Stimulated activated effector memory CD8-positive, alpha-beta T cell treated with anti-CD3 and anti-CD28 coated beads, Interleukin-12 subunit alpha, Interleukin-12 subunit beta, amount 100 ng/mL, for 72 hours (primary cell): ENCODE data around the gene PDE7B.
A peak's percentile ranks its signal among the peaks of the same experiment; 100 is the strongest.

ENCODE experiments used
- ATAC-seq: fragments of 150-1000 bp; cut with Tn5 transposase; 2 replicates; pipeline ENCODE4 v1.10.0; 2021
- DNase-seq, 2 donors: peaks; one replicate each; pipeline ENCODE4 v3.0.0; 2021 to 2022; ENCODE audit warnings: low spot score in 2 of 2
- H3K27ac Mint-ChIP-seq: one replicate; pipeline ENCODE4 v1.8.0; 2022; ENCODE audit warnings: mild to moderate bottlenecking, mixed read lengths
- H3K36me3 Mint-ChIP-seq: one replicate; pipeline ENCODE4 v1.8.0; 2022; ENCODE audit warnings: mild to moderate bottlenecking, mixed read lengths
- H3K4me1 Mint-ChIP-seq: one replicate; pipeline ENCODE4 v1.8.0; 2022; ENCODE audit warnings: mixed read lengths
- H3K4me3 Mint-ChIP-seq: one replicate; pipeline ENCODE4 v1.8.0; 2022; ENCODE audit warnings: mild to moderate bottlenecking, mixed read lengths
- H3K9me3 Mint-ChIP-seq: one replicate; pipeline ENCODE4 v1.8.0; 2022; ENCODE audit warnings: mixed read lengths

PDE7B gene

DNA sequence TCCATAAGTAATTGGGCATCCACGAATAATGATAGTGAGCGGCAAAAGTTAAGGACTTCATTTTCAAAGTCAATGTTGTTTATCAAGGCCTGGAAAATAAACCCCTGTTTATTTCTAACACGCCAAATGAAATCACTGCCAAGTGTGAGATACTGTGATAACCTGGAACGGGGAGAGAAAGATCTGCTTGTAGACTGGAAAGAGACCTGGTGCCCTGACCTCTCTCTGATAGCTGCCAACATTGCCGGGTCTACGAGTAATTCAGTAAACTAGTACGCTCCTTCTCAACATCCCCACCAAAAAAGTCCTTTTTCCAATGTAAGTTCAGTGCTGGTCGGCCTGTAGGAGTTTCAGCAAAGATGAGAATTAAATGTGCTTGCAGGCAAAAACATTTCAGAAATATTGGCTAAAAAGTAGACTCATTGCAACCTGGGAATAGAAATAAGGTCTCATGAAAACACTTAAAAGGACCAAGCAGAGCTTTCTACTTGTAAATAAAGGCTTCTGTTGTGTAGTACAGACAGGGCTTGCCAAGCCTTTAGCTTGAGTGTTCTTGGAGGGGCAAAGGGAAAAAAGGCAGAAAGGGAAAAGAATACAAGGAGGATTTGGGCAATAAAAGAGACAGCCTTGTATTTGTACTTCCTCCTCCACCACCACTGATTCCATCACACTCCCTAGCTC lies 43.9 kb downstream of the PDE7B start:
- no peaks in the 10 kb centered on the region for H3K9me3 Mint-ChIP-seq
- H3K4me3 Mint-ChIP-seq = no peak overlapping the region
- no peak overlapping the region for H3K27ac Mint-ChIP-seq
- no peaks in the 10 kb centered on the region for H3K36me3 Mint-ChIP-seq
- ATAC-seq (no peak), DNase-seq (no peak)
- peaks cover 6% of the 10 kb centered on the region for H3K4me1 Mint-ChIP-seq

DNA sequence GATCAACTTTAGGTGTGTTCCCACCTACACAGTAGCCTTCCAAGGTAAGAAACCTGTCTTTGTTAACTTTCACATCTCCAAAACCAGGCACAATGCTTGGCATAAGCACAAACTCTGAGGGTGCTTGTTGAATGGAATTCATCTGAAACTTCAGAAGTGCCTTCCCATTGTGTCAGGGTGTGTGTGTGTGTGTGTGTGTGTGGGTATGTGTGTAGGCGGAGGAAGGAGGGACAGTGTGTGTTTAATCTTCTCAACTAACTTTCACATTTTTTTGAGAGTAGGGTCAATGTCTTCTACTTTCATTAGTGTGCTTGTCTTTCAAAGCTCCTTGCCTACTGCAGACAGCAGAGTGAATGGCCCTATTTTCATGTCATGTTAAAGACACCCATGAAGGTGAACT lies 45.6 kb downstream of the PDE7B start:
- H3K27ac Mint-ChIP-seq = no peak overlapping the region
- H3K4me3 Mint-ChIP-seq = no peak overlapping the region
- peaks cover 6% of the 10 kb centered on the region for H3K4me1 Mint-ChIP-seq
- no peak for ATAC-seq
- no peaks in the 10 kb centered on the region for H3K36me3 Mint-ChIP-seq
- no peaks in the 10 kb centered on the region for H3K9me3 Mint-ChIP-seq
- no peak for DNase-seq

DNA sequence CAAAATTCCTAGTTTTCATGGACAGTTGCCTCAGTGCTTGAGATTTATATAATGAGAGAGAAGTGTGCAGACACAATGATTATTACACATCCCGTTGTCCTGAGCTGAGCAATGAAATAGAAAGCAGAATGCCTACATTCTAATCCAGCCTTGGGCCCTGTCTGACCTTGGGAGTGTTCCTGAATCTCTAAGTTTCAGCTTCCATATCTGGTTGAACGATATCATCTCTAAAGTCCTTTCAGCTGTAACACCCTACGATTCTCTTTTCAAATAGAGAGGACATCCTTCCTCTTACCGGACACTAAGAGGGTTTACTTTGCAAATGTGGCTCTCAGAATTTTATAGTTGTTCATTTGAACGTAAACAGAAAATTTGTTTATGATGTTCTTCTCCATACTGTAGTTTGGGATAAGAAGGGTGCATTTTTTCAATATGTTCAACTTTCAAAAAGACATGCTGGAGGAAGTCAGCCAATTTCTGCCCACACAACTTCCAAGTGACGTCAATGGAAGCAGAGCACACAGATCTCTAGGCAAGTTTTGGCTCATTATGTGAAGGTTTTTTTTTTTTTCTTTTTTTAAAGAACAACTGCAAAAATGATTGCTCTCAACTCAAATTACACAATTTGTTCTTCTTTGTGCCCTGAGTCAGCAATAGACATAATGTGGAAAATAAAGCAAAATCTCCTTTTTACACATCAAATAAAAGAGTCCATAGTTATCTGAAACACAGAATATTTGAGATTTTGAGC lies 50.4 kb downstream of the PDE7B start:
- ATAC-seq (no peak), DNase-seq (no peak)
- Mint-ChIP-seq H3K36me3 (no peaks in the 10 kb centered on the region), H3K4me3 (no peak overlapping the region), H3K9me3 (no peaks in the 10 kb centered on the region), H3K27ac (no peak overlapping the region), H3K4me1 (peaks cover 1% of the 10 kb centered on the region)

DNA sequence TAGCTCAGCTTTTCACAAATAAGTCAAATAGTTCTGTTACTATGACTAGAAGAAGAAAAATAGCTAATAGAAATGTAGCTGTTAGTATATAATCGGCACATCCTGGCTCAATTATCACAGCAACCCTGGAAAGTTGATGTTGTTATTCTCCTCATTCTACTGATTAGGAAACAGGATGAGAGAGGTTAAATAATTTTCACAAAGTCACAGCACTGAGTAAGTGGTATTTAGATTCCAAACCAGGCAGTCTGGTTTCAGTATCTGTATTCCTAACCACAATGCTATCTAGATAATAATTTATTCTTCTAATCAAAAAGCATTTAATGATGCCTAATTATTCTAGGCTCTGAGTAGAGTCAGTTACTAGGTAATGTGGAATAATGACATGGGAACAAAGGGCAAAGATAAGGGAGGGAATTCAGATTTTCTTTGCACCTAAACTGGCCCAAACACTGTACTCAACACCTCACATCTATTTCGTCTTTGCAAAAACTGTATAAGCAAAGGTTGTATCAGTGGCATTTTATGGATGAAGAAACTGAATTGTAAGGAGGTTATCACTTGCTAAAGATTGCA lies 51.3 kb downstream of the PDE7B start:
- Mint-ChIP-seq H3K36me3 (no peaks in the 10 kb centered on the region), H3K9me3 (no peaks in the 10 kb centered on the region), H3K4me3 (no peak overlapping the region), H3K27ac (no peak overlapping the region), H3K4me1 (no peaks in the 10 kb centered on the region)
- no peak for DNase-seq
- no peak for ATAC-seq

DNA sequence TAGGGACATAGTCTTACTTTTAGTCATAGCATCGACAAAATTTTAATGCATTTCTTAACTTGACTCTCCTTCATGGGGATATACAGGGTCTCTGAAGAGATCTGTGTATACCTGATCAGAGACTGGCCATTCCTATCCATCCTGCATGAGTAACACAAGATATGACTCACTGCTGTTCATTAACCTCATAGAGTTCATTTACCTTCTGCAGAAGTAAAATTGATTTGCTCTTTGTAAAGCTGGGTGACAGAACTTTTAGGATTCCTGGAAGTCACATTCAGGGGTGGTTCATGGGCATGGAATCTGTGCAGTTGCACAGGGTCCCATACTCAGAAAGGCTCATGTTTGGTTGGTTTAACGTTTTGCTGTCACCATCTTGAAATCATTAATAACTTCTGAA lies 53.2 kb downstream of the PDE7B start:
- Mint-ChIP-seq H3K9me3 (no peaks in the 10 kb centered on the region), H3K4me1 (no peaks in the 10 kb centered on the region), H3K36me3 (no peaks in the 10 kb centered on the region), H3K4me3 (no peak overlapping the region), H3K27ac (no peak overlapping the region)
- DNase-seq = no peak
- ATAC-seq = no peak

DNA sequence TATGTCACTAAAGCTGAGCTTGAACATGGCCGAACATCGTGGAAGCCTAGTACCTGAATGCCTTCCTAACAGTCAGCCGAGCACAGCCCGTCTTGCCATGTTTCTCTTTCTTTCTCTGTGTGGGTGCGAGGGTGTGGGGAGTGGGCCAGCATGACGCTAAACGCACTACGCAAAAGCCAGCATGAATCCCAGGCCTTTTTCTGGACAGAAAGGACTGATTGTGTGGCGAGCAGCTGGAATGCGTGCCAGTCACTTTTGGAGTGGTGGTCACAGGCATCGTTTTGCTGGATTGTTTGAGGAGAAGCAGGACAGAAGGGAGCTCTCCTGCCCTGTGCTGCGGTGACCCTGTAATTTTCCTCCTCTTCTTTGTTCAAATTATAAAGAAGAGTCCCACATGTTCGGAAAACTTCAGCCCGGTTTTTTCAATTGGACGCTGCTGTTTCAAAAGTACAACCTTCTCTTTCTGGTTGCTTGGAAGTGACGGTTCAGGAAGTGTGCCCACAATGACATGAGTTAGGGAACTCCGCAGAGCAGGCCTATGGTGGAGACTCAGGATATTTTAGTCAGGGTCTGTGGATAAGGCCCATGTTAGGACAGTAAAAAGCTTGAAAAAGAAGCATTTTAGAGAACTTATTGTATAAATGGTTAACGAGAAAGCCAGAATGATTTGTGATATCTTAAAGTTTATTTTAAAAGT lies 54.3 kb downstream of the PDE7B start:
- DNase-seq = no peak
- H3K27ac Mint-ChIP-seq = no peak overlapping the region
- no peak overlapping the region for H3K4me3 Mint-ChIP-seq

DNA sequence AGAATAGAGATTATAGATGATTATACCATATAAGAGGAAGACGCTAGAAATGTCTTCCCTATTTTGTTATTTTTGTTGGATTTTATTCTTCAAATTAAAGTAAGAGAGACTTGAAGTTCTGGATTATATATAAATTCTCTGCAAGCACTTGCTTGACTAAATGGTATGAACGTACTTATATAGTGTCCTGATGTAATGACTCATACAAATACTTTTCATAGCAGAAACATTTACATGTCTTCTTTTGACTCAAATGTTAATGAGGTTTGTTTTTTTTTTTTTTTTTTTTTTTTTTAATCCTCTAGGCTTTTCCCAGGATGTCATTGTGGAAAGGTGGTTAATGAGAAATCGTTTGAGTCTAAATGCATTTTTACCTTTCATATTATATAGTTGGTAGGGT lies 55.0 kb downstream of the PDE7B start:
- H3K4me3 Mint-ChIP-seq = no peak overlapping the region
- H3K4me1 Mint-ChIP-seq = no peaks in the 10 kb centered on the region
- no peaks in the 10 kb centered on the region for H3K36me3 Mint-ChIP-seq
- ATAC-seq (no peak), DNase-seq (no peak)
- no peak overlapping the region for H3K27ac Mint-ChIP-seq
- no peaks in the 10 kb centered on the region for H3K9me3 Mint-ChIP-seq

More for the DNA sequence above, 54.3 kb downstream of the PDE7B start:
- Mint-ChIP-seq H3K36me3 (no peaks in the 10 kb centered on the region), H3K4me1 (no peaks in the 10 kb centered on the region), H3K9me3 (no peaks in the 10 kb centered on the region)
- ATAC-seq = no peak

DNA sequence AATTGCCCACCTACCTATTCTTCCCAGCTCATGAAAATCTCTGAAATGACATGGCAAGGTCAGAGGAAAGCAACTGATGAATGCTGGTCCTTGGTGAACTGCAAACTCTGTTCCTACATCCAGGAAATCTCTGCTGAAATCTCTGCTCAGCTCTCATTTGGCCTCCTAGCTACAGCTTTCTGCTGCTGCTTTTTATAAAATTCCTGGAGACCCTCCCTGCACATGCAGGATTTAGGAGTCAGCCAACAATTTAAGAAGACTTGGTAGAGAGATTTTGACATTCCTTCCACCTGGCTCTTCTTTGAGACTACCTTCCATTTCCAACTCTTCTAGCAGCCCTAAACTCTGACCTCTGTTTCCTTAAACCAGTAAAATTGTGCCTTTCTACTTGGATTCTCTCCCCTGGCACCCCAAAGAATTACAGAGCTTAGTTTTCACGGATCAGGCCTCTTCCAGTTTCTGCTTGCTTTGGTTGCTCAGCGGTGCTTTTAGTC lies 55.5 kb downstream of the PDE7B start:
- ATAC-seq = no peak
- no peak overlapping the region for H3K27ac Mint-ChIP-seq

DNA sequence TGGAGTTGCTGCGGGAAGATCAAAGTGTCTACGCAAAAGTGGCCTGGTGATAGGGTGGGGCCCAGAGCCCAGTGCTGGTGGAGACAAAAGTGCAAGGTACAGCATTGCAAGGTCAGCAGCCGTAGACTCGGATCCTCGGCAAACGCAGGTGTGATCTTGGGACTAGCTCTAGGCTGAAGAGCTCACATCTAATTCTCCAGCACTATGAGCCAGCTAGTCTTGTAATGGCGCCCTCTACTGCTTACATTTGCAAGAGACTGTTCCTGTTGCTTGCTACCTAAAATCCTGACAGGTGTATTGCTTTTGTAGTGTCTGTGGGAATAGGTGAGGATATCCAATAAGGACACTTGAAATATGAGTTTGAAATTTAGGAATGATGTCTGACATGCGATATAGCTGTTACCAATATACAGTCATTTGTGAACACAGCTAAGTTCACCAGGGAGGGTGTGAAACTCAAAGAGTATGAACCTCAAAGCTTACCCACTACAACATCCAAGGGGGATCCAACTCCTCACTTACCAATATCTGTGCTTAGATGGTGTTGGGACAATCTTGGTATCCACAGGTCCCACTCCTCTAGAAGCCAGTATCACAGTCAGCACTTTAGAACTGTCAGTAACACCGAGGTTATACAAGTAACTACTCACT lies 58.4 kb downstream of the PDE7B start:
- DNase-seq = peak; percentile 26 to 68
- Mint-ChIP-seq H3K27ac (no peak overlapping the region), H3K4me1 (peaks cover 4% of the 10 kb centered on the region)

More for the DNA sequence above, 55.5 kb downstream of the PDE7B start:
- H3K4me3 Mint-ChIP-seq = no peak overlapping the region
- no peaks in the 10 kb centered on the region for H3K9me3 Mint-ChIP-seq
- H3K4me1 Mint-ChIP-seq = no peaks in the 10 kb centered on the region
- no peaks in the 10 kb centered on the region for H3K36me3 Mint-ChIP-seq
- DNase-seq = no peak

DNA sequence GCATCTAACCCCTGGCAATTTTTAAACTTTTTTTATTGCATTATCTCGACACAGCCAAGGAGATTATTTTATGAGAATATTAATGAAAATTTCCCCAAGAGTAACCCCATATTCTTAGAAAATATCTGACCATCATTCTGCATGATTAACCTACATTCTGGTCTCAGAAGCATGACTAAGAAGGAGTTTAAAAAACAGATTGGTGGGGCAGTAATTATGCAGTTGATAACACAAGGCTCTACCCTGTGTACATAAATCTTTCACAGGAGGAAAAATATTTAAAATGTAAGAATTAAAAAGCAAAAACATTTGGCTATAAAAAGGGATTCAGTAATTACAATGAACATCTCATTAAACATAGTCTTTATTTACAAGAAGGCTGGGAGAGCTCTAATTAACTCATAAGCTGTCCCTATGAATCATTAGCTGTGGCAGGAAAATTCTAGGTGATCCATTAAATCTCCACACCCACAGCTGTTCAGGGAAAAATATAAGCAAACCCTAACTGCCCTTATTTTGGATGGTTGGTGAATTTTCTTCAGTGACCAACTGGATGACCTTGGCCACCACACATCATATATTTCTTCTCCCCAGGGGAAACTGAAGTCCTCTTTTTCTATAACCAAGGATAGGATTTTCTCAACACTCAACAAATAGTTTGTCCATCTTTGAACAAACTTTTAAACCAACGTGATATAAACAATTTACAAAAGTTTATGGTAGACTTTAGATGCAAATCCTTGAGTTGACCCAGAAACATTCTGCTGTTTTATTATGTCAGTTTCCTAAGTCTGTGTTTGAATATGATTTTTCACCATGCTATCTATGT lies 59.5 kb downstream of the PDE7B start:
- no peaks in the 10 kb centered on the region for H3K9me3 Mint-ChIP-seq
- no peaks in the 10 kb centered on the region for H3K36me3 Mint-ChIP-seq
- ATAC-seq (no peak), DNase-seq (no peak)
- H3K4me3 Mint-ChIP-seq = no peak overlapping the region
- peaks cover 4% of the 10 kb centered on the region for H3K4me1 Mint-ChIP-seq
- no peak overlapping the region for H3K27ac Mint-ChIP-seq

More for the DNA sequence above, 58.4 kb downstream of the PDE7B start:
- Mint-ChIP-seq H3K36me3 (no peaks in the 10 kb centered on the region), H3K9me3 (no peaks in the 10 kb centered on the region), H3K4me3 (no peak overlapping the region)
- ATAC-seq = peak; percentile 86

DNA sequence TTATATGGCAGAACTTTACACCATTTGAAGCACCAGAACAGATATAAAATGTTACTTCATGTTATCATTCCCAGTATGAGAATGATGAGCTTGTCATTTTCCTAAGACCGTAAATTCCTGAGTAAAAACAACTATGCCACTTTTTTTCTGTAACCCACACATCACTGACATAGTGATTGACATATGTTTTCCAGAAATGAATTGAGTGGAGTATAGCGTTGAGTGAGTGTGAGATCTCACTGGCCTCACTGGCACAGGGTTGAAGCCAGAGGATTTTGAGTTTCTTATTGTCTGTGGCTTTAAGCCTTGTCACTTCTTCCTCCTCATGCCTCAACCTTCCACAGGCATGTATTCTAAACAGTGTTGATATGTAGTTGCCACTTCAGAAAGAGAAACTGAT lies 62.3 kb downstream of the PDE7B start:
- ATAC-seq = peak; percentile 87
- Mint-ChIP-seq H3K36me3 (no peaks in the 10 kb centered on the region), H3K4me3 (no peak overlapping the region), H3K4me1 (peaks cover 4% of the 10 kb centered on the region), H3K27ac (no peak overlapping the region), H3K9me3 (no peaks in the 10 kb centered on the region)
- DNase-seq = no peak

DNA sequence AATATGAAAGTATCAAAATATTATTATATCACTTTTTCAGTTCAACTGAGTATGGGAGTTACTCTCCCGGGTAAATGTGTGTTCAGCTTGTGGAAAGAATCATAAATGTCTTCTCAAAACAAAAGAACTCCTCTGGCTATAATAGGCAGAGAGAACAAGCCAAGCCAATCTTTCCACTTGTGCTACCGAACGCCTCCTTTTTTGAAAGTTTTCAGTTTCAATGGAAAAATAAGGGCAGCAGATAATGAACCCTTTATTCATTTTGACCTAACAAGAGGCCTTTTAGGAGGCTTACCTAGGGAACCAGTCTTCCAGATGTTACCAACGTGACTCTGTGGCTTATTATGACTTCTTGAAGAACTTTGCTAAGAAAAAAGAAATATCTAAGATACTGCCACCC lies 67.5 kb downstream of the PDE7B start:
- Mint-ChIP-seq H3K27ac (no peak overlapping the region), H3K4me3 (no peak overlapping the region), H3K36me3 (no peaks in the 10 kb centered on the region), H3K9me3 (no peaks in the 10 kb centered on the region), H3K4me1 (no peaks in the 10 kb centered on the region)
- DNase-seq (no peak), ATAC-seq (no peak)

DNA sequence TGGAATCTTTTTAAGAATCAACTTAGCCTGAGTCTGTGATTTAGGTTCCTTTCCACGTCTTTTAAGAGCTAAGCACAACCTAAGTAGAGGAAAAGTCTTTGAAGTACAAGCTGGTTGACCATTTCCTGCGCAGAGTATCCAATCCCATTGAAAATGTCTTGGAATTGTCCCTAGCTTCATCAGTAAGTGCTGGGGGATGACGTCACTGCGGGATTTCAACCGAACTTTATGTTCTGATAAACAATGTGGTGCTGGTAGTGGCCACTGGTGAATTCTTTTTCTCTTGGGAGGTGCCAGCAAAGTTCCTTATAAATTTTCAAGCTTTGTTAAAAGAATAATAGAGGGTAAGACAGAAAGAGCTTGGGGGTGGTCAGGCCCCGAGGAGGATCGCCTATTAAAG lies 69.2 kb downstream of the PDE7B start:
- ATAC-seq (no peak), DNase-seq (no peak)
- Mint-ChIP-seq H3K4me3 (no peak overlapping the region), H3K4me1 (no peaks in the 10 kb centered on the region), H3K9me3 (no peaks in the 10 kb centered on the region), H3K36me3 (no peaks in the 10 kb centered on the region), H3K27ac (no peak overlapping the region)

DNA sequence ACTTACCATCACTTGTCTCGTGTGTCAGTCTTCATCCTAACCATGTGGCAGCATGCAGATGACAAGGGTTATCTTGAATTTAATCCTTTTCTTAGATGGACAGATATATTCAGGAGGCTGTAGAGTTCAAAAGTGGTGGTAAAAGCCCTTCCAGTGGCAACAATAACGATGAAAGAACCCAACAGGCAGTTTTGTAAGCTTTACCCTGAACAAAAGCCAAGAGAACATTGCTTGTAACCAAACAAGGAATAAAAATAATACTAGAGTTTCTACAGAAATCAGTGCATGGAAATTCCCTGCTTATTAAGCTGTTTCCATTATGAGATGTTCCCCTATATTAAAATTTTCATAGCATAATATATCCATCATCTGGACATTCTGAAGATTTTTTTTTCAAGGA lies 69.7 kb downstream of the PDE7B start:
- no peaks in the 10 kb centered on the region for H3K36me3 Mint-ChIP-seq
- DNase-seq (no peak), ATAC-seq (no peak)
- H3K27ac Mint-ChIP-seq = no peak overlapping the region
- H3K4me3 Mint-ChIP-seq = no peak overlapping the region
- no peaks in the 10 kb centered on the region for H3K9me3 Mint-ChIP-seq
- H3K4me1 Mint-ChIP-seq = no peaks in the 10 kb centered on the region
